ENCODE results near the gene TBCA.

The TBCA gene

DNA sequence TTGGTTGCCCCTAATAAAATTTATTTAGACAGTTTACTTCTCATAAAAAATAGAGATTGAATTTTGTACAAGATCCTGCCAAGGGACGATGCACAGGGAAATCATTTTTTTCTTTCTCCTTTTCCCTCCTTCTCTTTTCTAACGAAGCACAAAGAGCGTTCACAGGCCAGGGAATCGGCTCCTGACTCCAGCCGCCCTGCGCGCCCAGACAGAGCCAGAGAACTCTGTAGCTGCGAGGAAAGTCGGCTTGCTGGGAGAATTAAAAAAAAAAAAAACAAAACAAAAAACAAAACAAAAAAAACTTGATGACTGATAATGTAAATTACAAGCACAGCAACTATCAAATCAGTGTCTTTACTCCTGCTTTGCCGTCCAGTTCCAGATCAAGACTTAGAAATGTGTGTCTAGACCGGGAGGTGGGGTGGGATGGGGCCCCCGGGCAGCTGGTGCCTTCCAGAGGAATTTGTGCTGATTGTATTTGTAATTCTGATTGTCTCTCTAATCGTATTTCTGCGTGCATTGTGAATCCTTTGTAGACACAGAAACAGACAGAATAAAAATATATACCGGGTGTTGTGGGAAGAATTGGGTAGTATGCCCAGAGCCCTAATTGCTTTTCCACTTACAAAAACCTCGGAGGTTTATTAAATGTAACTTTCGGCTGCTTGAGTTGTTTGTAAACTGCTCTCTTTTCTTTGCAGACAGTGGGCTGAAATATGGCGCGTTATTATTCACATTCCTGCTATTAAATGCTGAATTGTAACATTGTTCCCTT lies 134.0 kb downstream of the TBCA start:
- H3K4me3 ChIP-seq (replicated peaks; ENCODE audit: low read depth, low read length), result no peak overlapping the region
- TF ChIP-seq, protein P1, sequence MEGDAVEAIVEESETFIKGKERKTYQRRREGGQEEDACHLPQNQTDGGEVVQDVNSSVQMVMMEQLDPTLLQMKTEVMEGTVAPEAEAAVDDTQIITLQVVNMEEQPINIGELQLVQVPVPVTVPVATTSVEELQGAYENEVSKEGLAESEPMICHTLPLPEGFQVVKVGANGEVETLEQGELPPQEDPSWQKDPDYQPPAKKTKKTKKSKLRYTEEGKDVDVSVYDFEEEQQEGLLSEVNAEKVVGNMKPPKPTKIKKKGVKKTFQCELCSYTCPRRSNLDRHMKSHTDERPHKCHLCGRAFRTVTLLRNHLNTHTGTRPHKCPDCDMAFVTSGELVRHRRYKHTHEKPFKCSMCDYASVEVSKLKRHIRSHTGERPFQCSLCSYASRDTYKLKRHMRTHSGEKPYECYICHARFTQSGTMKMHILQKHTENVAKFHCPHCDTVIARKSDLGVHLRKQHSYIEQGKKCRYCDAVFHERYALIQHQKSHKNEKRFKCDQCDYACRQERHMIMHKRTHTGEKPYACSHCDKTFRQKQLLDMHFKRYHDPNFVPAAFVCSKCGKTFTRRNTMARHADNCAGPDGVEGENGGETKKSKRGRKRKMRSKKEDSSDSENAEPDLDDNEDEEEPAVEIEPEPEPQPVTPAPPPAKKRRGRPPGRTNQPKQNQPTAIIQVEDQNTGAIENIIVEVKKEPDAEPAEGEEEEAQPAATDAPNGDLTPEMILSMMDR (IDR thresholded peaks at IDR 0.05; ENCODE audit: low read depth, low read length, missing control alignments), result no peak
- no peak for DNase-seq (ENCODE audit: extremely low read depth, low read depth)

DNA sequence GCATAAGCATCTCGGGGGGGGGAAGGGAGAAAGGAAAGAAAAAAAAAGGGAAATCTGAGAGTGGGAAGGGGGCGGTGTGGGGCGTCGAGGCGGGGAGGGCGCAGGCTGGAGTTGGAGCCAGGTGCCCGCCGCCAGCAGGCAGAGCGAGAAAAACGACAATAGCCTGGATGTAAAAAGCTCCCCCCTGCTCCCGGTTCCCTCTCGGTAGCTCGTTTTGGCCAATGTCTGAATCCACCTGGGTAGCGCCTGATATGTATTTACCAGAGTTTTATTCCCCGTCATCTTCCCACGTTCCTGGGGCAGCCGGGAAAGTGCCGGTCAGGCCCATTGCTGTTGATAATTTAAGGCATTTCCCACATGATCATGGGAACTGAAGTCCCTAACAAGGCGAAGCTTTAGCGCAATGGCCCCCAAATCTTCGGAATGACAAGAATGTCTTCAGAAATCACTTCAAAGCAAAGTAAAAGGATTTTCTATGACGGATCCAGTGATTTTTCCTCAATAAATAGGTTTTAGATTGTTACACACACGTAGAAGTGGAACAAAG lies 134.7 kb downstream of the TBCA start:
- TF ChIP-seq, protein P1 (IDR thresholded peaks at IDR 0.05; ENCODE audit: low read depth, low read length, missing control alignments), result no peak
- DNase-seq (ENCODE audit: extremely low read depth, low read depth), result no peak
- no peak overlapping the region for H3K4me3 ChIP-seq (replicated peaks; ENCODE audit: low read depth, low read length)
